Stomach (tissue), 9 donors: ENCODE results near the gene CYP27C1. TPM values are rescaled to one million over a fixed set of nuclear protein-coding genes. Genes with fewer than 3 reads are reported as not detected.

ENCODE experiments used
- DNase-seq, 2 donors: peaks; one replicate each; pipeline versions ENCODE4 v3.0.0 to v3.0.0-alpha.2; 2013 to 2019
- H3K27ac ChIP-seq, 5 donors: fragments of 200-600 bp in 4 of 5; sonication (generic) in 4 of 5; one replicate each; pipeline ENCODE4 v1.5.1; 2013 to 2019; ENCODE audit warnings: mild to moderate bottlenecking in 1 of 5, moderate library complexity in 1 of 5
- H3K27me3 ChIP-seq, 3 donors: fragments of 200-600 bp; sonication (generic); one replicate each; pipeline ENCODE4 v1.5.1; 2017 to 2019; ENCODE audit warnings: mixed run types in 1 of 3
- H3K36me3 ChIP-seq, 4 donors: fragments of 200-600 bp; sonication (generic); 1 replicate in 3 of 4; 2 replicates in 1 of 4; pipeline ENCODE4 v1.5.1; 2016 to 2019
- H3K4me1 ChIP-seq, 4 donors: fragments of 200-600 bp; sonication (generic); one replicate each; pipeline ENCODE4 v1.5.1; 2016 to 2019
- H3K4me3 ChIP-seq, 4 donors: fragments of 200-600 bp; sonication (generic) in 3 of 4; one replicate each; pipeline ENCODE4 v1.5.1; 2016 to 2019; ENCODE audit warnings: mild to moderate bottlenecking in 1 of 4
- H3K9me3 ChIP-seq, 4 donors: fragments of 200-600 bp; sonication (generic); one replicate each; pipeline ENCODE4 v1.5.1; 2016 to 2019
- EP300 ChIP-seq: sonication (generic); formaldehyde crosslinking; IDR thresholded peaks from one replicate; pipeline ENCODE4 v1.6.1; 2017; ENCODE audit warnings: antibody characterized with exemption
- POLR2A ChIP-seq, 4 donors: fragments of 450-650 bp; IDR thresholded peaks; one replicate each; pipeline ENCODE4 v1.6.1; 2016; ENCODE audit warnings: antibody characterized with exemption in 4 of 4, control low read depth in 2 of 4, mild to moderate bottlenecking in 1 of 4, moderate library complexity in 1 of 4
- POLR2AphosphoS5 ChIP-seq, 3 donors: sonication (generic); formaldehyde crosslinking; IDR thresholded peaks; one replicate each; pipeline ENCODE4 v1.6.1; 2016; ENCODE audit warnings: antibody characterized with exemption in 3 of 3
- WGBS, 5 donors: extraction: QIAGEN DNeasy Blood & Tissue Kit in 3 of 5; methylation state at CpG; one replicate each; pipeline versions ENCODE4 v1.1.5 to v1.1.7; 2013 to 2018; 5-methylcytosine and 5-hydroxymethylcytosine counted together
- intact Hi-C: fragments of 100-400 bp; cut with DNase I; formaldehyde crosslinking; loops from one replicate; pipeline ENCODE4 v1.15.1; 2023; ENCODE audit warnings: low total_unique reads
- polyA plus RNA-seq, 3 donors: library from polyadenylated mRNA; stranded (reverse); fragments of 200-250 nt; gene quantifications; one replicate each; pipeline ENCODE4 v1.2.3, GENCODE V29; 2013
- total RNA-seq, 5 donors: library from RNA; depleted of rRNA; stranded (reverse); fragments of >200 nt; gene quantifications; one replicate each; pipeline versions ENCODE4 v1.1.0 to v1.2.3, GENCODE V29; 2014 to 2016
- TF ChIP-seq, protein P1 (sequence below), 7 experiments: fragments of 450-650 bp in 4 of 7; fragments of 200-600 bp in 3 of 7; sonication (generic) in 3 of 7; IDR thresholded peaks; one replicate each; pipeline ENCODE4 v1.5.1; 2016 to 2019; ENCODE audit warnings: antibody characterized with exemption in 7 of 7, control low read depth in 2 of 7, mild to moderate bottlenecking in 1 of 7
- donor health status: healthy with polysubstance abuse.
- donor health status: Bipolar disorder and iron deficiency.
- donor health status: healthy.

CYP27C1 gene
- total and polyA plus RNA-seq, 8 donors: 0.25 to 3.5 (median 0.40) TPM; not detected in 4

DNA sequence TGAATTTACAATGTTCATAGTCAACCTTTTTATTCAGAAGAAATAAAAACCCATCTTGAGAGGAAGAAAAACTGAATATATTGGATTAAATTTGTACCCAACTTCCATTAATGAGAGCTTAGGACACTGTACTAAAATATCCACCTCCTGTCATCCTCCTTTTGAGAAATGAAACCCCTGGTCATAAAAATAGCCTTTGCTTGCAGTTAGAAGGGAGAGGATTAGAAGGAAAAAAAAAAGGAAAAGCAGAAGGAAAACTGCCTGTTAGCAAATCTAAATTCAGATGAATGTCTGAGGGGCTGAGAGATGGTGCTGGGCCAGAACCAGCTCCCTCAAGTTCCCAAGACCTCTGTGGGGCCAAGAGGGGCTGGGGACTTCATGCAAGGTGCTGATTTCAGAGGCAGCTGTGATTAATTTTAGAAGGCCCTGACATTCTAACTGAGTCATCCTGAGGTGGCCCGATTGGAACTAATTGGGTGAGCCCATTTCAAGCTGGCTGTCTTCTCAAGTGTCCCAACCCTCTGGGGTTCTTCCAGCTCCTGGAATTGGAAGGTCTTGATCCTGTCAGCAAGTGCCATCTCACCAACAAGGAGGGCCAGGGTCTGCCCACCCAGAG lies 74.7 kb downstream of the CYP27C1 start:
- intact Hi-C loops: no loop called here
- no peaks in the 10 kb centered on the region for H3K36me3 ChIP-seq
- H3K9me3 ChIP-seq: no peaks in the 10 kb centered on the region
- 58 to 79% (median 64%) methylated on average over 1 of the region's 1 CpG for WGBS, 5 donors
- H3K27me3 ChIP-seq: peaks cover 0 to 4% (median 0%) of the 10 kb centered on the region in 3 donors
- TF ChIP-seq EP300 (no peak), POLR2AphosphoS5 (IDR thresholded peaks at IDR 0.05) (no peak), POLR2A (IDR thresholded peaks at IDR 0.05) (no peak)
- TF ChIP-seq, protein P1, sequence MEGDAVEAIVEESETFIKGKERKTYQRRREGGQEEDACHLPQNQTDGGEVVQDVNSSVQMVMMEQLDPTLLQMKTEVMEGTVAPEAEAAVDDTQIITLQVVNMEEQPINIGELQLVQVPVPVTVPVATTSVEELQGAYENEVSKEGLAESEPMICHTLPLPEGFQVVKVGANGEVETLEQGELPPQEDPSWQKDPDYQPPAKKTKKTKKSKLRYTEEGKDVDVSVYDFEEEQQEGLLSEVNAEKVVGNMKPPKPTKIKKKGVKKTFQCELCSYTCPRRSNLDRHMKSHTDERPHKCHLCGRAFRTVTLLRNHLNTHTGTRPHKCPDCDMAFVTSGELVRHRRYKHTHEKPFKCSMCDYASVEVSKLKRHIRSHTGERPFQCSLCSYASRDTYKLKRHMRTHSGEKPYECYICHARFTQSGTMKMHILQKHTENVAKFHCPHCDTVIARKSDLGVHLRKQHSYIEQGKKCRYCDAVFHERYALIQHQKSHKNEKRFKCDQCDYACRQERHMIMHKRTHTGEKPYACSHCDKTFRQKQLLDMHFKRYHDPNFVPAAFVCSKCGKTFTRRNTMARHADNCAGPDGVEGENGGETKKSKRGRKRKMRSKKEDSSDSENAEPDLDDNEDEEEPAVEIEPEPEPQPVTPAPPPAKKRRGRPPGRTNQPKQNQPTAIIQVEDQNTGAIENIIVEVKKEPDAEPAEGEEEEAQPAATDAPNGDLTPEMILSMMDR (IDR thresholded peaks at IDR 0.05): no peak
- peaks cover 0 to 26% (median 11%) of the 10 kb centered on the region in 4 donors for H3K4me1 ChIP-seq
- no peak for DNase-seq
- no peak overlapping the region for H3K4me3 ChIP-seq
- H3K27ac ChIP-seq: peak overlapping the region in 1 of 5 donors; percentile 26

DNA sequence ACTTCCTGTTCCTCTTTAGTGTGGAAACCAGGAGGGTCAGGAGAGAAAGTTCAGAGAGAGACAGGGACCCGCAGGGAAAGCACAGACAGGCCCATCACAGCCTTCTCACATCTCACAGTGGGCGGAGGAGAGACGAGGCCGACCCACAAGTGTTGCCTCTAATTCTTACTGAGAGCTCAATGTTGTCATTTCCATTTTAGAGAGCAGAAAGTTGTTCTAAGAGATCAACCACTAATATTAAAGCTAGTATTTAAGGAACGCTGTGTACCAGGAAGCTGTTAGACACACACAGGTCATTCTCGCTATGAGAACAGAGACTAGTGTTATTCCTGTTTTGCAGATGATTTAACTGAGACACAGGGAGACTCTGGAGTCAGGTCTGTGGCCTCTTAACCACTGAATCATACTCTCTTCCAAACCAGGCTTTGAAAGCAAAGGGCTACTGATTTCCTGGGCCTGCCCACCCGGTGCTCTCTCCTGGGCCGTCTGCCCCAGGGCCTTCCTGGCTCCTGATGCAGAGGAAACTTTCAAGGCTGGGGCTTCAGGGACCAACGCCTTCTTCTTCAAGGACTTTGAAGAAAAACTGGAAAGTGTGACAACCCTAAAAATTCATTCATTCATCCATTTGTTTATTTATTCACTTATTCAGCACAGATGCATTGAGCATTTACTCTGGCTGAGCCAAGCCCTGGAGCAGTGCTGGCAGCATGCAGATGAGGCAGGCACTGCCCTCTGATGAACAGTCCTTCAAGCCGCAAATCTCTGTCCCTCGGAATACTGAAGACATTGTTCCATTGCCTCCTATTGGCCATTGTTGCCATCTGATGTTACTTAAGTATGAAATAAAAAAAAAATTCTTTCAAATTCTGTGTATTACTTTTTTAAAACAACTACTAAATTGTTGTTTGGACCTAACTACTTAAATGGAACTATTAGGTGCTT lies 76.0 kb downstream of the CYP27C1 start:
- peaks cover 0 to 26% (median 11%) of the 10 kb centered on the region in 4 donors for H3K4me1 ChIP-seq
- no peaks in the 10 kb centered on the region for H3K9me3 ChIP-seq
- H3K27ac ChIP-seq: peak overlapping the region in 4 of 5 donors; percentile 22 to 63 (median 41)
- DNase-seq: no peak
- TF ChIP-seq EP300 (no peak), POLR2AphosphoS5 (IDR thresholded peaks at IDR 0.05) (peak in 1 of 3 donors; percentile 19)
- TF ChIP-seq, protein P1 (IDR thresholded peaks at IDR 0.05): peak in 2 of 7 experiments; percentile 13 to 33
- 55 to 66% (median 61%) methylated on average over 11 of the region's 11 CpGs for WGBS, 5 donors
- intact Hi-C loops: no loop called here
- H3K36me3 ChIP-seq: no peaks in the 10 kb centered on the region
- peaks cover 0 to 4% (median 0%) of the 10 kb centered on the region in 3 donors for H3K27me3 ChIP-seq
- no peak overlapping the region for H3K4me3 ChIP-seq

DNA sequence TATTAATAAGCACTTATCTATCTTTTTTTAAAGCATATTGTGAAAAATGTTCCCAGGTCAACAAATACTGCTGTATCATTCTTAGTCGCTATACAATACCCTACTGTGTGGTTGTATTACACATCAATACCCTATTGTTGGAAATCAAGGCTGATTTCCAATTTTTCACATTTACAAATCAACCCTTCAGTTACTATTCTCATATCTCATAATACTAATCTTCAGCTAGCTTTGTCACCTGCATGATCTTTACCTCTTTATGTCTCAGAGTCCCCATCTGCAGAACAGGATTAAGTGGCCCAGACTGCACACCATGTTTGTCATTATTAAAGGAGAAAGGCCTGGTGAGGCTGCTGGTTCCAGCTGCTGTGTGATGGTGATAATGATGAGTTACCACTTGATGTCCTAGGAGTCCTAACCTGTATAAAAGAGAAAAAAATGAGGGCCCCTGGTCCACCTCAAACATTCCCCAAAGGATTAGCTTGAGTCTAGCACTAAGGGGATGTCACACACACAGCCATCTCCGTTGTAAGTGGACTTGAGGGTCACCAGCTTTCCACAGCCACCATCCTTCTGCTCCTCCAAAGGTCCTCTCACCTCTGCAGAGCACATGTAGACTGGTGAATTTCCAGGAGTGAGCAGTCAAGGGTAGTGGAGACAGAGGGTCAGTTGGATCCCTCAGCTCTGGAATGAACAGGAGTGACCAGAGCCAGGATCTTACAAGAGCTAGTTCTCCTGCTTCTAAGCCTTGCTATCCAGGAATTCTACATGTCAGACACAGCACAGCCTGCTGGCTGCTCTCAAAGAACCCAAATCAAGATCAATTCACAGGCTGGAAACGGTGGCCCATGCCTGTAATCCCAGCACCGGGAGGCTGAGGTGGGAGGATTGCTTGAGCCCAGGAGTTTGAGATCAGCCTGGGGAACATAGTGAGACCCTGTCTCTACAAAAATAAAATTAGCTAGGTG lies 77.2 kb downstream of the CYP27C1 start:
- DNase-seq: no peak
- Histone ChIP-seq H3K27me3 (peaks cover 0 to 4% (median 0%) of the 10 kb centered on the region in 3 donors), H3K4me3 (no peak overlapping the region), H3K9me3 (no peaks in the 10 kb centered on the region), H3K4me1 (peaks cover 0 to 26% (median 11%) of the 10 kb centered on the region in 4 donors), H3K27ac (peak overlapping the region in 3 of 5 donors; percentile 22 to 58 (median 24)), H3K36me3 (no peaks in the 10 kb centered on the region)
- intact Hi-C loops: no loop called here
- WGBS, 5 donors: 70 to 85% (median 80%) methylated on average over 4 of the region's 4 CpGs
- TF ChIP-seq, protein P1 (IDR thresholded peaks at IDR 0.05): no peak
- TF ChIP-seq POLR2AphosphoS5 (IDR thresholded peaks at IDR 0.05): no peak
- TF ChIP-seq EP300: no peak
- TF ChIP-seq POLR2A (IDR thresholded peaks at IDR 0.05): no peak
